ENCODE measurements around the gene KANSL1. TPM values are rescaled to one million over a fixed set of nuclear protein-coding genes. Genes with fewer than 3 reads are reported as not detected.

Gene KANSL1
- total RNA-seq, 1 experiment from 2014 or later = 72.7 TPM

- no peak for TF ChIP-seq AR (CRISPR knock-in tag; IDR thresholded peaks at IDR 0.05)
- no peak for TF ChIP-seq E2F4 (CRISPR knock-in tag; IDR thresholded peaks at IDR 0.05; ENCODE audit: borderline replicate concordance, low read depth)
- no peak for TF ChIP-seq ERG (CRISPR knock-in tag; IDR thresholded peaks at IDR 0.05)
- no peak for TF ChIP-seq KAT7 (CRISPR knock-in tag; IDR thresholded peaks at IDR 0.05; ENCODE audit: borderline replicate concordance)
- no peak for TF ChIP-seq MLX (CRISPR knock-in tag; IDR thresholded peaks at IDR 0.05)
- TF ChIP-seq ZNF396 (CRISPR knock-in tag; IDR thresholded peaks at IDR 0.05; ENCODE audit: borderline replicate concordance) = no peak
- no peak for TF ChIP-seq ZNF532 (CRISPR knock-in tag; IDR thresholded peaks at IDR 0.05; ENCODE audit: borderline replicate concordance)
- TF ChIP-seq ZNF138 (CRISPR knock-in tag; conservative IDR thresholded peaks at IDR 0.05) = no peak
- TF ChIP-seq FOXJ3 (CRISPR knock-in tag; IDR thresholded peaks at IDR 0.05; ENCODE audit: borderline replicate concordance) = no peak
- TF ChIP-seq OVOL2 (CRISPR knock-in tag; IDR thresholded peaks at IDR 0.05; ENCODE audit: borderline replicate concordance) = no peak
Observed at GRCh38 chr17:45981306-45981705, 211.9 kb downstream of the KANSL1 start (continued).

- no peaks in the 10 kb centered on the region for H3K36me3 Mint-ChIP-seq
- H3K27ac Mint-ChIP-seq = no peak overlapping the region
- ATAC-seq = no peak; the same call in 1 of the 2 replicates
- H3K27me3 Mint-ChIP-seq (ENCODE audit: low read depth) = no peaks in the 10 kb centered on the region
- CTCF ChIA-PET = interaction anchor here (0.8 to 2.1 kb wide), 3 partner anchors 9 to 32 kb away, joined by 3 to 14 read pairs (median 3); no protein-coding TSS in a partner anchor
- no peak overlapping the region for H3K4me3 Mint-ChIP-seq
- H3K9me3 Mint-ChIP-seq = no peaks in the 10 kb centered on the region
- H3K4me1 Mint-ChIP-seq = 0 out of 2 replicates have a peak, but pooled peaks cover 3% of the 10 kb centered on the region
- POLR2A ChIA-PET = no interaction called here
- no peak for DNase-seq (ENCODE audit: low spot score)
- TF ChIP-seq CBFB (CRISPR knock-in tag; IDR thresholded peaks at IDR 0.05; ENCODE audit: low read depth) (no peak), ZNF671 (CRISPR knock-in tag; IDR thresholded peaks at IDR 0.05) (no peak), AR (CRISPR knock-in tag; IDR thresholded peaks at IDR 0.05) (no peak), FOXJ3 (CRISPR knock-in tag; IDR thresholded peaks at IDR 0.05; ENCODE audit: borderline replicate concordance) (no peak), ELF4 (CRISPR knock-in tag; IDR thresholded peaks at IDR 0.05; ENCODE audit: low read depth) (no peak), FOXP1 (CRISPR knock-in tag; IDR thresholded peaks at IDR 0.05; ENCODE audit: borderline replicate concordance) (no peak), ZNF138 (CRISPR knock-in tag; conservative IDR thresholded peaks at IDR 0.05) (no peak), RORB (CRISPR knock-in tag; IDR thresholded peaks at IDR 0.05) (no peak), NR1H2 (CRISPR knock-in tag; IDR thresholded peaks at IDR 0.05) (no peak), SMAD4 (CRISPR knock-in tag; IDR thresholded peaks at IDR 0.05) (no peak), PREB (CRISPR knock-in tag; IDR thresholded peaks at IDR 0.05; ENCODE audit: borderline replicate concordance) (no peak), ATF6 (CRISPR knock-in tag; IDR thresholded peaks at IDR 0.05) (no peak)
Observed at GRCh38 chr17:45980855-45981254, 212.4 kb downstream of the KANSL1 start.

Data from WTC11 (cell line).